ENCODE measurements around the gene IL31RA. TPM values are rescaled to one million over a fixed set of nuclear protein-coding genes. Genes with fewer than 3 reads are reported as not detected.

The IL31RA gene
- total RNA-seq, 4 donors from 2014 or later: not detected

DNA sequence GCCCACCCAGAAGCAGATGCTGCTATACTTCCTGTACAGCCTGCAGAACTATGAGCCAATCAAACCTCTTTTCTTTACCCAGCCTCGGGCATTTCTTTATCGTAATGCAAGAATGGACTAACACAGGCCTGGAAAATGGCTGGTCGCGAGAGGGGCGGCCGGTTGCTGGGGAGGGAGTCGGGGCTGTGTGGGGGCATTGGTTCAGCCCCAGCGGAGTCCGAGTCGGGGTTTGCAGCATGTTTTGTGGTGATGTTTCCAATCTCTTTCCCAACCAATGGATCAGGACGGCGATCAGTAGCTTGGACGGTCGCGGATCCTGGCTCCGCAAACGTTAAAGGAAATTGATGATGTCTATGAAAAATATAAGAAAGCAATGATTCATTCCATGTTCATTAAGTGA, 18.7 kb upstream of the IL31RA start:
- no peaks in the 10 kb centered on the region for H3K4me1 ChIP-seq
- DNase-seq: no peak
- no peaks in the 10 kb centered on the region for H3K36me3 ChIP-seq
- in situ Hi-C loops (cut with MboI; ENCODE audit: low pct_ligation_motif_present in 1 of 4, low pct_unique_long_range_greater_than_20kb in 1 of 4, low sequenced_read_pairs in 3 of 4) (no loop called here), intact Hi-C loops (cut with DNase I; ENCODE audit: low total_unique reads) (no loop called here)
- no peaks in the 10 kb centered on the region for H3K27me3 ChIP-seq
- H3K4me3 ChIP-seq: no peak overlapping the region
- H3K9me3 ChIP-seq: no peaks in the 10 kb centered on the region
- 98% methylated on average over 7 to 17 of the region's 17 CpGs for WGBS, 2 donors (ENCODE audit: low coverage in 1 of 2)
- no peak overlapping the region for H3K27ac ChIP-seq
- TF ChIP-seq, protein P1, sequence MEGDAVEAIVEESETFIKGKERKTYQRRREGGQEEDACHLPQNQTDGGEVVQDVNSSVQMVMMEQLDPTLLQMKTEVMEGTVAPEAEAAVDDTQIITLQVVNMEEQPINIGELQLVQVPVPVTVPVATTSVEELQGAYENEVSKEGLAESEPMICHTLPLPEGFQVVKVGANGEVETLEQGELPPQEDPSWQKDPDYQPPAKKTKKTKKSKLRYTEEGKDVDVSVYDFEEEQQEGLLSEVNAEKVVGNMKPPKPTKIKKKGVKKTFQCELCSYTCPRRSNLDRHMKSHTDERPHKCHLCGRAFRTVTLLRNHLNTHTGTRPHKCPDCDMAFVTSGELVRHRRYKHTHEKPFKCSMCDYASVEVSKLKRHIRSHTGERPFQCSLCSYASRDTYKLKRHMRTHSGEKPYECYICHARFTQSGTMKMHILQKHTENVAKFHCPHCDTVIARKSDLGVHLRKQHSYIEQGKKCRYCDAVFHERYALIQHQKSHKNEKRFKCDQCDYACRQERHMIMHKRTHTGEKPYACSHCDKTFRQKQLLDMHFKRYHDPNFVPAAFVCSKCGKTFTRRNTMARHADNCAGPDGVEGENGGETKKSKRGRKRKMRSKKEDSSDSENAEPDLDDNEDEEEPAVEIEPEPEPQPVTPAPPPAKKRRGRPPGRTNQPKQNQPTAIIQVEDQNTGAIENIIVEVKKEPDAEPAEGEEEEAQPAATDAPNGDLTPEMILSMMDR (IDR thresholded peaks at IDR 0.05): no peak
- no peak for TF ChIP-seq POLR2AphosphoS5 (IDR thresholded peaks at IDR 0.05)
- TF ChIP-seq EP300 (IDR thresholded peaks at IDR 0.05; ENCODE audit: low read depth): no peak
- TF ChIP-seq POLR2A (IDR thresholded peaks at IDR 0.05): no peak

DNA sequence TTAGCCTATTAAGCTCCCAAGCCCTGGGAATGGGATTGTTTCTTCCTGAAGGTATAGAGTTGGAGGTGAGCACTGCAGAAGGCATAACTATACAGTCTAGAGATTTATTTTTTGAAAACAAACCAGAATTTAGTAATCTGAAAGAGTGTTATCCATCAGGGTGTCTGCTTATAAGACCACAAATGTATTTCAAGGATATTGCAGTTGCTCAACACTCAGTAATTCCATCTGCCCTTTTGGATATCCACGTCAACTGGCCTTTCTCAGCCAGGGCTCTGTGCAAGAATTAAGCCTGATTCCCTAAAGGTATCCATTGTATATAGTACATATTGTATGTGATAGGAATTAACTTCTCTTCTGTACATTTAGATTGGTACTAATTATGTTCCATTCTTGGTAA, 15.0 kb upstream of the IL31RA start:
- TF ChIP-seq POLR2AphosphoS5 (IDR thresholded peaks at IDR 0.05) (no peak), POLR2A (IDR thresholded peaks at IDR 0.05) (no peak), EP300 (IDR thresholded peaks at IDR 0.05; ENCODE audit: low read depth) (no peak)
- TF ChIP-seq, protein P1 (IDR thresholded peaks at IDR 0.05): no peak
- Histone ChIP-seq H3K27me3 (no peaks in the 10 kb centered on the region), H3K4me3 (no peak overlapping the region), H3K4me1 (no peaks in the 10 kb centered on the region), H3K36me3 (no peaks in the 10 kb centered on the region), H3K9me3 (no peaks in the 10 kb centered on the region), H3K27ac (no peak overlapping the region)
- intact Hi-C loops (cut with DNase I; ENCODE audit: low total_unique reads): no loop called here
- 71 to 85% methylated on average over 1 of the region's 1 CpG for WGBS, 2 donors (ENCODE audit: low coverage in 1 of 2)
- no peak for DNase-seq
- in situ Hi-C loops (cut with MboI; ENCODE audit: low pct_ligation_motif_present in 1 of 4, low pct_unique_long_range_greater_than_20kb in 1 of 4, low sequenced_read_pairs in 3 of 4): no loop called here

DNA sequence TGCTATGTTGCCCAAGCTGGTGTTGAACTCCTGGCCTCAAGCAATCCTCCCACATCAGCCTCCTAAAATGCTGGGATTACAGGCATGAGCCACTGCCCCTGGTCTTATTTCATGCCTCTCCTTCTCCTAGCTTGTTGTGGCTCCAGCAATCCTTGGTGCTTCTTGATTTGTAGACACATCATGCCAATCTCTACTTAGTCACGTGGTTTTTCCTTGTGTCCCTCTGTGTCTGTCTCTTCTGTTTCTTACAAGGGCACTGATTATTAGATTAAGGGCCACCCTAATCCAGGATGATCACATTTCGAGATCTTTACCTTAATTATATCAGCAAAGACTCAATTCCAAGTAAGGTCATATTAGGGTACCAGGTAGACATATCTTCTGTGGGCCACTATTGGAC, 9.2 kb upstream of the IL31RA start:
- Histone ChIP-seq H3K4me1 (no peaks in the 10 kb centered on the region), H3K9me3 (no peaks in the 10 kb centered on the region), H3K36me3 (no peaks in the 10 kb centered on the region), H3K4me3 (no peak overlapping the region), H3K27me3 (no peaks in the 10 kb centered on the region), H3K27ac (no peak overlapping the region)
- in situ Hi-C loops (cut with MboI; ENCODE audit: low pct_ligation_motif_present in 1 of 4, low pct_unique_long_range_greater_than_20kb in 1 of 4, low sequenced_read_pairs in 3 of 4) (no loop called here), intact Hi-C loops (cut with DNase I; ENCODE audit: low total_unique reads) (no loop called here)
- WGBS, 2 donors (ENCODE audit: low coverage in 1 of 2): 71 to 76% methylated on average over 1 to 2 of the region's 2 CpGs
- no peak for TF ChIP-seq POLR2AphosphoS5 (IDR thresholded peaks at IDR 0.05)
- TF ChIP-seq, protein P1 (IDR thresholded peaks at IDR 0.05): no peak
- TF ChIP-seq POLR2A (IDR thresholded peaks at IDR 0.05): no peak
- DNase-seq: no peak

DNA sequence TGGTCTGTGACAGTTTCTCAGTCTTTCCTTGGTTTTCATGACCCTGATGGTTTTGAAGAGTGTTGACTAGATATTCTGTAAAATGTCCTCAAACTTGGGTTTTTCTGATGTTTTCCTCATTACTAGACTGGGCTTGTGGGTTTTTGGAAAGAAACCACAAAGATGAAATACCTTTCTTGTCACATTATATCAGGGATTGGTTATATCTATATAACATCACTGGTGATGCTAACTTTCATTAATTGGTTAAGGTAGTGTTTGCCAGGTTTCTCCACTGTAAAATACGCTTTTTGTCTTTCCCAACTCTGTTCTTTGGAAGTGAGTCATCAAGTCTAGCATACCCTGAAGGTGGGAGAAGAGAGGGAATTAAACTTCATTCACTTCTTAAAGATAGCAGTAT, 3.3 kb upstream of the IL31RA start:
- H3K36me3 ChIP-seq: no peaks in the 10 kb centered on the region
- no peaks in the 10 kb centered on the region for H3K4me1 ChIP-seq
- 58 to 62% methylated on average over 1 of the region's 1 CpG for WGBS, 2 donors (ENCODE audit: low coverage in 1 of 2)
- no peak overlapping the region for H3K27ac ChIP-seq
- TF ChIP-seq EP300 (IDR thresholded peaks at IDR 0.05; ENCODE audit: low read depth): no peak
- no peak for TF ChIP-seq POLR2AphosphoS5 (IDR thresholded peaks at IDR 0.05)
- no peak for TF ChIP-seq POLR2A (IDR thresholded peaks at IDR 0.05)
- TF ChIP-seq, protein P1 (IDR thresholded peaks at IDR 0.05): no peak
- in situ Hi-C loops (cut with MboI; ENCODE audit: low pct_ligation_motif_present in 1 of 4, low pct_unique_long_range_greater_than_20kb in 1 of 4, low sequenced_read_pairs in 3 of 4): no loop called here
- no peak for DNase-seq
- no peak overlapping the region for H3K4me3 ChIP-seq
- no peaks in the 10 kb centered on the region for H3K27me3 ChIP-seq
- intact Hi-C loops (cut with DNase I; ENCODE audit: low total_unique reads): no loop called here
- H3K9me3 ChIP-seq: no peaks in the 10 kb centered on the region

All from transverse colon (tissue), 4 donors.